NCI-H2196 treated with DMSO at 0.1 percent for 48 hours (cell line): Measurements from ENCODE around the gene AGXT.

Source experiments
- DNase-seq: peaks from one replicate; lab custom pipeline; 2025; ENCODE audit not compliant: unreplicated experiment; lab: John Stamatoyannopoulos, UW

The AGXT gene

DNA sequence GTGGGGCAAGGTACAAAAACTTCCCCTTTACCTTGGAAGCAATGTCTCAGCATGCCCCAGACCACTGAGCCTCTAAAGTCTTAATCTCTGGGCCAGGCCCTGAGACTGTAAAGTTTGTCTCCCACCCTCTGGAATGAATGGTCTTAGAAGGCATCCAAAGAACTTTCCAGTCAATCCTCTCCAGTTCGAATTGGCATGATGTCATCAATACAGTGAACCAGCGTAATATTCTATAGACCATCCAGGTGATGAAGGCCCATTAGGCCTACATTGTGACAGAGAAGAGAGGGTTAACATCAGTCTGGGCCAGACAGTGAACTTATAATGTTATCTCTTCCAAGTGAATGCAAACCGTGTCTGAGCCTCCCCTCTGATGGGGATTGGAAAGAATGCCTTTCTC, 16.1 kb downstream of the AGXT start:
- DNase-seq, result no peak

DNA sequence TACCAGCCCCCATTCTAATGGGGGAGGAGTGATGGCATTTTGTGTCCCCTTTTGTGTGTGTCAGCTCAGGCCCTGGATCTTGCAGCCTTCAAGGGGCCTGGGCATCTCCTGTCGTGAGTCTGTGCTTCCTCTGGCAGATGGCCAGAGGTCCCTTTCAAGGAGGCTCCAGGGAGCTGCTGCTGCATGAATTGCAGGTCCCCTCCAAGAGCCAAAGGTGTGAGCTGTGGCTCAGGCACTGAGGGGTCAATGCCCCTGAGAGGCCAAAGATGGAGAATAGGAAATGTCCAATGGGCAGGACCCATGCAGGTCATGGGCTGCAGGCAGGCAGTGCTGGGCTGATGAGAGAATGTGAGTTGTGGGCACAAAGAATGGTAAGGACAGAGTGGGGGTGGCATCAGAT, 16.9 kb downstream of the AGXT start:
- no peak for DNase-seq

DNA sequence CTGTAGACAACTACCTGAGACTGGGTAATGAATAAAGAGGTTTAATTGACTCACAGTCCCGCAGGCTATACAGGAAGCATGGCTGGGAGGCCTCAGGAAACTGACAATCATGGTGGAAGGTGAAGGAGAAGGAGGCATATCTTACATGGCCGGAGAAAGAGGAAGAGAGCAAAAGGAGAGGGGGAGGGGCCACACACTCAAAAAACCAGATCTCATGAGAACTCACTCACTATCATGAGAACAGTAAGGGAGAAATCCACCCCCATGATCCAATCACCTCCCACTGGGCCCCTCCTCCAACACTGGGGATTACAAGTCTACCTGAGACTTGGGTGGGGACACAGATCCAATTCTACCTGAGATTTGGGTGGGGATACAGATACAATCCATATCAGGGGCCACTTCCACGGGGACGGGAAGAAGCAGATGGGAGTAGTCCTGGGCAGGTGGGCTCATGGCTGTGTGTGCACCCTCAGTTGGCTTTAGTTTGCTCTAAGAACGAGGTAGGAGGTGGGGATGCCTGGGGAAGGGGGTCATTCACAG, 17.5 kb downstream of the AGXT start:
- DNase-seq, result no peak

DNA sequence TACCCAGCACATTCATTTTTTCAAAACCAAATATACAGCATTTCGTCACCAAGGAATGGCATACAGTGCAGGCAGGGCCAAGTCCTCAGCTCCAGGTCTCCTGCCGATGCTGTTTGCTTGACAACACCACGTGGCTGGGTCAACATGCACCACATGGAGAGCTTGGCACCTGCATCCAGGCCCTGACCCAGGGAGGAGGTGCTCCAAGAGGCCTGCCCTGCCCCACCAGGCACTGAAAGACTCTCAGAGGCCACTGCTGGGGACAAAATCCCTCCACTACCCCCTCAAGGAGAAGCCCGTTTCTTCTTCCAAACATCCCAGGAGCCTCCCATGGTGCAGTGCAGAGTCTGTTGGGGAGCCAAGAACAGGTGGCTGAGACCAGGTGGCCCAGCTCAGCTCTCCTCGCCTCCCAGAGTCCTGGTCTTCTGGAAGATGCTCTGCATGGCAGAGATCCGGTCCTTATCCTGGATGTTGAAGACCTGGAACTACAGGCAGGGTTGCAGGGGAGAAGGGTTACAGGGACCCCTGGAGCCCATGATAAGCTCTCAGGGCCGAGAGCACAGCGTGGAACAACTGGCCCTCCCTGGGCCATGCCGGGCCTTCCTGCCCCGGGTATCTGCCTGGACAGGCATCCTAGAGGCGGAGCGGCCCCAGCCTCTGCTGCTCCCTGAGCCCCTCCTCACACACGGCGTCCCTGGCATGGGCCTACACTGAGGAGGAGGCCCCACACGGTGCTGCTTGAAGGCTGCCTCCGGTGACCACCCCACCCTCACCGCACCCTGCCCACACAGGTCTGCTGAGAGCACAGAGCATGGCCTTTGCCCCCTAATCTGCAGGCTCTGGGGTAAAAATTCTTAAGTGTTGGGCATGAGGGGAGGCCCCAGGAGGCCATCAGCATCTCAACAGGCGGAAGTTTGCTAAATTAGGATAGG, 18.3 kb downstream of the AGXT start:
- DNase-seq, result no peak

DNA sequence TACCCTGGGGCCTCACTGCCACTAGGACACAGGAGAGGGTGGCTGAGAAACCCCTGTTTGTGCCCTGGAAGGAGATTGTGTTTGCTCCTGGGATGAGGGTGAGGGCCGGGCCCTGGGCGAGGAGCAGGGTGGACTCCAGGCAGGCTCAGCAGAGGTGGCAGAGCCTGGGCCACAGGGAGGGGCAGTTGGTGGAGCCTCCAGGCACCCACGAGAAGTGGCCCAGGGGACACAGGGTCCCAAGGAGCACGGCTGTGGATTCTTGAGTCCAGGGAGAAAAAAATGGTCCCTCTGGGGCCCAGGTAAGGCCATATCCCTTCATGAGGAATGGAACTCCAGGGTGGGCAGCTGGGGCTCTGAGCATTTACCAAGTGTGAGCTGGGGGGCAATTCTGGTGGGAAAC, 19.0 kb downstream of the AGXT start:
- no peak for DNase-seq

DNA sequence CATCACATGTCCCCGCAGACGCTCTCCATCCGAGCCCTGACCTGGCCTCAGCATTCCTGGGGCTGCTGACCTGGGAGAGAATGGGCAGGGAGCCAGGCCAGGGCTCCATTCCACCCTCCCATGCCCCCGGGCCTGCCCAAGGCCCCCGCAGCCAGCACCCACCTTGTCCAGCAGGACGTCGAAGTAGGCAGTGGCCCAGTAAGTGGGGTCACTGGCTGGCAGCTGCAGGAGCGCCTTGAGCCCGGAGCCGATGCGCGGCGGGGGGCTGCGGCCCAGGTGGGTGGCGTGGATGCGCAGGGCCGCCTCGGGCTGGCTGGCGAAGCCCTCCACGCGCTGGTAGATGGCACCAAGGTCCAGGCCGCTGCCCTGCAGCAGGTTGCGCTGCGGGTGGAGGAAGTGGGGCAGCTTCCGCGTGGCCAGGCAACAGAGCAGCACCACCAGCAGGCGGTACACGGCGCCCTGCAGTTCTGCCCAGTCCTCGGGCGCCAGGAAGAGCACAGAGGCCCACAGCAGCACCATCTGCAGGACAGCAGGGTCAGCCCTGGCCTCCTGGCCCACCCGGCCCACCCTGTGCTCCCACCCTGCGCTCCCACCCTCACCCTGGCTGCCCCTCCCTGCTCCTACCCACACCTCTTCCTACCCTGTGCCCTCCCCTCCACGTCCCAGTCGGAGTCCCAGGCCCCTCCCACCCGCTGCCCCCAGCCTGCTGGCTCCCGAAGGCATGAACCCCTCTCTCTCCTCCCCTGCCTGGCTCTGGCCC, 19.7 kb downstream of the AGXT start:
- DNase-seq, result no peak

DNA sequence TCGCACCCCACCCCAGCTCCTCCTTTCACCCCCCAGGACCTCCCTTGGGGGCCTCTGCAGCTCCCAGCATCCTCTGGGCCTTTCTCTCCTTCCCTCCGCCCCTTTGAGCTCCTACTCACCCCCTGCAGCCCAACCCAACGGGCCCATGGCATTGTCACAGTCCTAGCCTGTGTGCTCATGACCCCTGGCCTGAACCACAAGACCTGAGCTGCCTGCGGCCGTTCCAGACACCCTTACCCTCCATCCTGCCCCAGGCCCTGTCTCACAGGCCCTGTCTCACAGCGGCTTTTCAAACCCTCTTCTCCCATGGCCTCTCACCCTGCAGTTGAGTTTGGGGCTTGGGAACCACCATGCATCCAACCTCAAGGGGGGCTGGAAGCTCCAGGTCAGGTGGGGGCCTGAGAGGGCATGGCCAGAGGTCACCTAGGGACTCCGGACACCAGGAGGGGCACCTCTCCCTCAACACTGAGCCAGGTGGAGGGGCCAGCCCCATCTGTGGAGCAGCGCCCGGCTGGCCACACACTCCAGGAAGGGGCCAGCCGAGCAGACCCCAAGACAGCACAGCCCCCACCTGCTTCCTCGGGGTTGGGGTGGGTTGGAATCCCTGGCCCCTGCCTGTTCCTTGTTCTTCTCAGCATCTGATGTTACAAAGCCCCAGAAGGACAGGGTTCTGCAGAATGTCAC, 20.4 kb downstream of the AGXT start:
- no peak for DNase-seq

DNA sequence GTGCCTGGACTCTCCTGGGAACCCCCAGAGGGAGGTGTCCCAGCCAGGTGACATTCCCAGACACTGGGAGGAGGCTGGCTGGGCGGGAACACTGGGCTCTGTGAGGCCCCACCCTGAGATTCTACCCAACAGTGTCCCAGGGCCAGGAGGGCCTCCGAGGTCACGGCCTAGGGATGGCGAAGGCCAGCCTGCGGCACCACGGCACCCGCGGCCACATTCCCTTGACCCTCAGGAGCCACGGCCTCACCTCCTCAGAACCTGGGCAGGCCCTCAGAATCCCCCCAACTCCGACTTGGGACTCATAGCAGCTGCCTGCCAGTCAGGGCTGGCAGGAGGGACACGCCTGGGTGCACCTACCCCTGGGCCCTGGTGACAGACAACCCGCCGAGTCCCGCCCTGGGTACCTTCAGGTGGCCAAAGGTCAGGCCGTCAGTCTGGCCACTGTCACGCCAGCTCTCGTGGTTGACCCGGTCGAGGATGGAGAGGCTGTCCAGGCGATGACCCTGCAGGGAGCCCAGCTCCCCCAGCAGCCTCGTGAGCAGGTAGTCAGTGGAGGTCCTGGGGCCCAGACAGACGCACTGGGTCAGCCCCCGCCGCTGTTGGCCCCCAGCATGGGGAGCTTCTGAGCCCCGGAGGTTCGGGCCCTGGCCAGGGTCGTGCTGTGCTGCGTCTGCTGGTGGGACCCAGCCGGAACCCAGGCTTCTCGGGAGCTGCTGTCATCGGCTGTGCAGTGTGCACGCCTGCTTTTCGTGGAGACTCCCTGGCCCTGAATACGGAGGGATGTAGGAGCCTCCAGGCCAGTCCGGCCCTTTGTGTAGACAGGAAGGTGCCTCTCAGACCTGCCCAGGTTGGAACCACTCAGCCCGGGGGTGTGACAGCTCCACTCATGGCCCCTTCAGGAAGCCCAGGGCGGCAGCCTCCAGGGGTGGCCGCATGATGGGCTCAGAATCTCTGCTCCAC, 21.3 kb downstream of the AGXT start:
- no peak for DNase-seq

DNA sequence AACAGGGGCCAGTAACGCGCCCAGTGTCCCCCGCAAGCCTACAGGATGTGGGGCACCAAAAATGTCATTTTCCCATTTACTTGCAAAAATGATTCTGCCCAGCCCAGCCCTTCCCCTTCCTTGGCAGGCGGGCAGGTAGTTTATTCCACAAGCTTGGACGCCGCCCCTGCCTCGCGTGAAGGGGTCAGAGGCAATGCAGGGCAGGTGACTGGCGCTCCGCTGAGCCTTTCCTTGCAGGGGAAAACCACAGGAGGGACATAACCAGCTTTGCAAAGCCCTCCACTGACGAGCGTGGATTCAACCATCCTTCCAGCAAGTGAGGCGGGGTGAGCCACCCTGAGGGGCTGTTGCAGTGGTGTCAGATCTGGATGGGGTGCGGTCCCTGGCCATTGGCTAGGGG, 22.1 kb downstream of the AGXT start:
- no peak for DNase-seq

DNA sequence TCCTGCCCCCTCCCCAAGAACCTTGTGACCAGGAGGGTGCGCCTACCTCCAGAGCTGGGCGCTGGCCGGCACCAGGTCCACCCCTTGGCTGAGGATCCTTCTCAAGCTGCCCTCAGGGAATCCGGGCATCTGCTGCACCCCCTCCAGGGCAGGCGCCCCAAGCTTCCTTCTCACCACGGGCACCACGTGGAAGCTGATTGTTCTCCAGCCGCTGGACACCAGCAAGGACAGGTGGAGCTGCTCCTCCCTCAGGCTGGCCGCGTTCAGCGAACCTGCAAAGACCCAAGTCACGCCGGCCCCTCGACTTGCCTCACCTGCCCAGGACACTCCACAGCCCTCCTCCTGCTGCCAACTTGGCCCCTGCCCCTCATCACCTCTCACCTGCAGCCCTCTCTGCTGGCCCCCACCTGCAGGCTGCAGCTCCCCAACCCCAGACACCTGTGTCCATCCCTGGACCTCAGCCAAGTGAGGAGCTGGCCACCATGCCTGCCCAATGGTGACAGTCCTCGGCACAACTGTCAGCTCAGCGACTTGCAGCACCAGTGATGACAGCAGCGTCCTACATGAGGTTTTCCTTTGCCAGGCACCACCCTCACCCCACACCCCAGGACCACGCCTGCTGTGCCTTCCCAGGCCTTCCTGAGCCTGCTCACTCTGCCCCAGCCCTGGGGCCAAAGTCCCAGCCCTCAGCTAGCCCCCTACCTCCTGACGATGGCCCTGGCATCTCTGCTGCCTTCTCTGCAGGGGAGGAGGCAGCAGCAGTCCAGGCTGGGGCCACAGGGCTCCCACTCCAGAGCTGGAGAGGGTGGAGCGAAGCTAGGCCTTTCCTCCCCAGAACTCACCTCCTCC, 23.1 kb downstream of the AGXT start:
- no peak for DNase-seq

DNA sequence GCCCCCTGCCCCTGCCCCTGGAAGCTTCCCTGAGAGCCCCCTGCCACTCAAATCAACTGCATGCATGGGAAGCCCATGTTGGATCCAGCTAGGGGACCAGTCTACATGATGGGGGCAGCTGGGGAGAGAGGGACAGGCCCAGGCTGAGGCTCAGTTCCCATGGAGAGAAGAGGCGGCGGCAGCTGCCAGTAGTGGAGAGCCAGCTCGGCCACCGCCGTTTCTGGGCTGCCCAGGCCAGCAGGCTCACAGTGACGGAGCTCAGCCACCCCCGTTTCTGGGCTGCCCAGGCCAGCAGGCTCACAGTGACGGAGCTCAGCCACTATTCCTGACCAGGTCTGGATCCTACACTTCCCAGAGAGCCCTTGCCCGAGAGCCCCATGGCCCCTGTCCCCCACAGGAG, 23.7 kb downstream of the AGXT start:
- DNase-seq, result no peak

DNA sequence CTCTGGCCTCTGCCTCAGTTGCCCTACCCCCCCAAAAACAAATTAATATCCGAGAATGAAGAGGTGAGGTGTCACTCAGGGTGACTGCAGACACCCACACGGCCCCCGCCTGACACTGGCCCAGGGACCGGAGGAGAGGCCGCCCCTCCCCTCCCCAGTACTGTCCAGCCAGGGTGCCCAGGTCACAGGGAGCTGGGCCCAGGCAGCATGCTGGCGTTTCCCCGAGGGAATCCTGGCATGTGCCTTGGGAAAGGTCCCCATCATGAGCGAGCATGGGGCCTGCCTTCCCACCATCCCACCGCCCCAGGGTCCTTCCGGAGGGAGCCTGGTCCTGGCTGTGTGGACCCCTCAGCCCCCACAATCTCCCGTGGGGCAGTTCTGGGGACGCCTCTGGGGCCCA, 24.3 kb downstream of the AGXT start:
- no peak for DNase-seq

DNA sequence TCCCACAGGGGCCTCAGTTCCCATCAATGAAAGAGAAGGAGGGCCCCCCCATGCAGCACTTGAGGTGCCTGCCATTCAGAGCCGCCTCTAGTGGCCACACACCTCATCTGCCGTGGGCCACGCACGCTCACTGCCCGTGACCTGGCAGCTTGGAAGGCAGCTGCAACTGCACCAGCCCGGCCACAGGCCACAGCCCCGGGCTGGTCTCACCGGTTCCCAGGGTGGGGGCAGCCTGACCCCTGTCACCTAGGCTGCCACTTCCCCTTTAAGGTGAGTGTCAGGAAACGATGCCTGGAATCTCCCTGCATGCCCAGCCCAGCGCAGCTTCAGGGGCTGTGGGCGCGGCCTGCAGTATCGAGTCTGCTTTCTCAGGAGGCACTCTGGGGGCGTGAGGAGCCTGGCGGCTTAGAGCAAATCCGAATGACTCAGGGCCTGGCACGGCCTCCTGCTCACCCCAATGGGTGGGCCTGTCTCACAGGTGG, 24.8 kb downstream of the AGXT start:
- no peak for DNase-seq

DNA sequence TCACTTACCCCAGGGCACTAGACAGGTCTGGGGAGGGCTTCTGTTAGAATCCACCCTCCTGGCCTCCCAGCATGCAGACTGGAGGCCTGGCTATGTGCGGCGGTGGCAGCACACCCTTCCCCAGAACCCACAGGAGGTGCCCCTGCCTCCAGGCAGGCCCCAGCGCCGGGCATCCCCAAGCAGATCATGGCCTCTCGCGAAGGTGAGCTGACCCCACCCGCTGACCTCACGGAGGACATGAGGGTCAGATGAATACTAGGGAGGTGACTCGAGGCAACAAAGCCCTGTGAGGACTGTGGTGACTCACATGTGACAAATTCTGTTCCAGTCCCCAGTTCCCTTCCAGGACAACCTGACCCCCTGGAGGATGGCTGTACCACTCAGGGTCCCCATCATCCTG, 25.4 kb downstream of the AGXT start:
- DNase-seq, result no peak

DNA sequence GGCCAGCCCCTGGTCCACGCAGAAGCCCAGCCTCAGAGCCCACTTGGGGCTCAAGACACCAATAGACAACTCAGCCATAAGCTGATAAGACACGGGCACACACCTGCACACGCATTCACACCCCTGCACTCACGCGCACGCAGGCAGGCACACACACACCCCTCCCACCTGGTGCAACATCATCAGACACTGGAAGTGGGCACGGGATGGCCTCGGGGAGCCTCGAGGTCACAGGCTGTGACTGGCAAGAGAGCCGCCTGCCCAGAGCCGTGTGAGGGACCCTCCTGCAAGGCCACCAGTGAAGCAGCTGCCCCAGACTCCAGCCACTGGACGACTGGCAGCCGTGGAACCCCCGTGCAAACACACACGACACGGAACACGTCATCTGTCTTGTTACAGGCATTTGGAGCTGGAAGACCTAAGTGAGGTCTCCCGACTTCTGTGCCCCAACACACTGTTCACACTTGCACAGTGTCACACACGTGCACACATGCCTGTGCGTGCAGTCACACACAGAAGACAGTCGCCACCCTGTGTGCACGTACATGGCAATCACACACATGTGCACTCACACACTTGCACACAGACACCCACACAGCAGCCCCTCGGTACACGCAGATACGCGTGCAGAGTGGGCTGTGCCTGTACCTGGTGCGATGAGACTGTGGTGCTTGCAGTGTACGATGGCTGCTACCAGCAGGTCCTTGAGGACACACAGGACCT, 26.4 kb downstream of the AGXT start:
- no peak for DNase-seq

DNA sequence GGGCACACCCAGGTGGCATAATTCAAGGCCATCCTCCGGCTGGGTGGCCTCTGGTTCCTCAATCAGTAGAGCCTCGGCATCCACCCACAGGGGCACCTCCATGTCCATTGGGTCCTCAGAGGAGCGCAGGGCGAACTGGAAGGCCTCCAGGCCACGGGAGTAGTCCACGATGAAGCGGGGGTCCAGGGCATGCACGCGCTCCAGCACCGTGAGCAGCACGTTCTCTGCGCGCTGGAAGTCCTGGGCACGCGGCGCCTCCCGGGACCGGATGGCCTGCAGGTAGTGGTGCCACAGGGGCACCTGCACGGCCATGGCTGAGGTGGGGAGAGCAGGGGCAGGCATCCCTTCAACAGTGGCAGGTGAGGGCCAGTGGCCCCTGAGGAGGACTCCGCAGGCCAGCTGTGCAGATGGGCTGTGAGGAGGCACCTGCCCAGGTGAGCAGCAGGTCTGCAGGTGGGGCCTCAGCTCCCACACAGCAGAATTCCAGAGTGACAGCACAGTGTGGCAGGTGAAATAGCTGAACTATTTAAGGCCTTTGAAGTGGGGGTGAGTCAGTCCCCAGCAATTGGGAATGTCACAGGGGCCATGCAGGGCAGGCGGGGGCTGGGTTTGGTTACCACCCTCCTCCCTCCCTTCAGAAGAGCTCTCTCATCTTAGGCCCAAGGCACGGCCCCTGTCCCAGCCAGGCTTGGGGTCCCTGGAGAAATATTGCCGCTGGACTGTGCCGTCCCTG, 27.2 kb downstream of the AGXT start, which contains the start of gene MAB21L4:
TSS of gene MAB21L4 (minus strand) at position 501 of the 733 bp plus-strand sequence. CDS start at position 342, 159 bp downstream.
- DNase-seq, result no peak

DNA sequence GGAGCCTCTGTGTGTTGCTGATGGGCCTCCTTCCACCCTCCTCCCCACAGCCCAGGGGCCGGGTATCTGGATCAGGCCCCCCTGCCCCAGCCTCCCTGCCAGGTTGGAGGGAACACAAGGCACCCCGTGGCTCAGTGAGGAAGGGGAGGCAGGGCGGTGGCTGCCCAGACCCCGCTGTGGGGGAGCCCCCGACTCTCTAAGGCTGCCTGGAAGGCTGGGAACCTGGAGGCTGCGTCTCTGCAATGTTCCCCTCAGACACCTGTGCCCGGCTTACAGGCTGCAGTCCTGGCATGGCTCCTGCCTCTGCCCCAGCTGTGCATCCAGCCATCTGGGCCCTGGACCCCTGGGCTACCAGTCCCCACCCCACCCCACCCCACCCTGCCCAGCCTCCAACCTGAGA, 27.8 kb downstream of the AGXT start:
- no peak for DNase-seq
